ENCODE data around the gene HES3.

Gene HES3

DNA sequence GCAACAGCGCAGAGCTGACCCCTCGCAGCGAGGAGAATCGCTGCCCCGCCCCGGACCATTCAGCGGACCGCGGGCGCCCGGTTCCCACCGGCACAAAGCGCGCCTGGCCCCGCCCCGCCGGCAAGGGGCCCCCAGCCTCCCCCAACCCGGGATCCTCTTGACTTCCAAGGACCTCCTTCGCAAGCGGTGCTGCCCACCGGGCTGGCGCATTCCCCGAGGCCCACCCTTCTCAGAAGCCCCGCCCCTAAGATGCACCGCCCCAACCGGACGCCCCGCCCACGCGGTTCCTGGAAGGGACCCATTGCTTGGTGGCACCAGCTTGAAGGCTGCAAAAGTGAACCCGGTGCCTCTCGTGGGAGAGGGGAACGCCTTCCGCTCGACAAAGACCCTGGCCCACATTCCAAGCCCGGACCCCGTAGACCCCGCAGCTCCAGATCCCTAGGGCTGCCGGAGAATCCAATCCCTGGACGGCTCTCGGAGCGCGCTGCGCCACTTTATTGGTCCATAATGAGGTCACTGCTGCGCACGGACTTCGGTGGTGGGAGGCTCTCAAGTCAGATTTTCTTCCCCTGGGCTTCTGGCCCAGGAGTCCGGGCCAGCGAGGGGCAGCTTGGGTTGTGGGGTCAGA, 2.0 kb downstream of the HES3 start:
- H3K4me1 ChIP-seq (ENCODE audit: control insufficient read depth, low read length), result peaks cover 12% of the 10 kb centered on the region; the same call in 1 of the 2 replicates
- no peak overlapping the region; the same call in 1 of the 2 replicates for H3K4me2 ChIP-seq (ENCODE audit: low read length)
- TF ChIP-seq, protein P1, sequence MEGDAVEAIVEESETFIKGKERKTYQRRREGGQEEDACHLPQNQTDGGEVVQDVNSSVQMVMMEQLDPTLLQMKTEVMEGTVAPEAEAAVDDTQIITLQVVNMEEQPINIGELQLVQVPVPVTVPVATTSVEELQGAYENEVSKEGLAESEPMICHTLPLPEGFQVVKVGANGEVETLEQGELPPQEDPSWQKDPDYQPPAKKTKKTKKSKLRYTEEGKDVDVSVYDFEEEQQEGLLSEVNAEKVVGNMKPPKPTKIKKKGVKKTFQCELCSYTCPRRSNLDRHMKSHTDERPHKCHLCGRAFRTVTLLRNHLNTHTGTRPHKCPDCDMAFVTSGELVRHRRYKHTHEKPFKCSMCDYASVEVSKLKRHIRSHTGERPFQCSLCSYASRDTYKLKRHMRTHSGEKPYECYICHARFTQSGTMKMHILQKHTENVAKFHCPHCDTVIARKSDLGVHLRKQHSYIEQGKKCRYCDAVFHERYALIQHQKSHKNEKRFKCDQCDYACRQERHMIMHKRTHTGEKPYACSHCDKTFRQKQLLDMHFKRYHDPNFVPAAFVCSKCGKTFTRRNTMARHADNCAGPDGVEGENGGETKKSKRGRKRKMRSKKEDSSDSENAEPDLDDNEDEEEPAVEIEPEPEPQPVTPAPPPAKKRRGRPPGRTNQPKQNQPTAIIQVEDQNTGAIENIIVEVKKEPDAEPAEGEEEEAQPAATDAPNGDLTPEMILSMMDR (IDR thresholded peaks at IDR 0.05; ENCODE audit: low read depth, low read length, poor library complexity, severe bottlenecking), result no peak
- no peak for TF ChIP-seq EZH2phosphoT487 (IDR thresholded peaks at IDR 0.05; ENCODE audit: borderline replicate concordance, low read length)

GRCh38 chr1:6246497-6247467, 2.8 kb downstream of the HES3 start:
- TF ChIP-seq EZH2phosphoT487 (IDR thresholded peaks at IDR 0.05; ENCODE audit: borderline replicate concordance, low read length), result no peak
- TF ChIP-seq, protein P1 (IDR thresholded peaks at IDR 0.05; ENCODE audit: low read depth, low read length, poor library complexity, severe bottlenecking), result peak; percentile 94
- H3K9me3 ChIP-seq (ENCODE audit: control insufficient read depth, insufficient read depth, low read length), result no peaks in the 10 kb centered on the region
- no peaks in the 10 kb centered on the region for H3K36me3 ChIP-seq (ENCODE audit: control insufficient read depth, low read length)
- peaks cover 12% of the 10 kb centered on the region; the same call in 1 of the 2 replicates for H3K4me1 ChIP-seq (ENCODE audit: control insufficient read depth, low read length)
- peaks cover 6% of the 10 kb centered on the region; the same call in 1 of the 2 replicates for H4K20me1 ChIP-seq (ENCODE audit: control insufficient read depth, insufficient read depth, low read depth, low read length)
- H3K27ac ChIP-seq (ENCODE audit: low read depth, low read length), result no peak overlapping the region
- H3K4me2 ChIP-seq (ENCODE audit: low read length), result no peak overlapping the region
- H3K27me3 ChIP-seq (ENCODE audit: control insufficient read depth, low read length), result peaks cover 42% of the 10 kb centered on the region
- no peaks in the 10 kb centered on the region for H3K79me2 ChIP-seq (ENCODE audit: control insufficient read depth, low read length)
- H3F3A ChIP-seq (ENCODE audit: control insufficient read depth, insufficient read depth), result peaks cover 3% of the 10 kb centered on the region; the same call in 1 of the 2 replicates
- H3K9me2 ChIP-seq (replicated peaks; ENCODE audit: control insufficient read depth, low read length), result no peaks in the 10 kb centered on the region
- no peak overlapping the region for H3K4me3 ChIP-seq (ENCODE audit: low read length)

More for the DNA sequence above, 2.0 kb downstream of the HES3 start:
- H3K36me3 ChIP-seq (ENCODE audit: control insufficient read depth, low read length), result no peaks in the 10 kb centered on the region
- peaks cover 6% of the 10 kb centered on the region; the same call in 1 of the 2 replicates for H4K20me1 ChIP-seq (ENCODE audit: control insufficient read depth, insufficient read depth, low read depth, low read length)
- H3K79me2 ChIP-seq (ENCODE audit: control insufficient read depth, low read length), result no peaks in the 10 kb centered on the region
- H3K27me3 ChIP-seq (ENCODE audit: control insufficient read depth, low read length), result peaks cover 50% of the 10 kb centered on the region
- H3K27ac ChIP-seq (ENCODE audit: low read depth, low read length), result no peak overlapping the region
- no peak overlapping the region for H3K4me3 ChIP-seq (ENCODE audit: low read length)
- H3K9me3 ChIP-seq (ENCODE audit: control insufficient read depth, insufficient read depth, low read length), result no peaks in the 10 kb centered on the region
- H3F3A ChIP-seq (ENCODE audit: control insufficient read depth, insufficient read depth), result peaks cover 3% of the 10 kb centered on the region; the same call in 1 of the 2 replicates
- H3K9me2 ChIP-seq (replicated peaks; ENCODE audit: control insufficient read depth, low read length), result no peaks in the 10 kb centered on the region

GRCh38 chr1:6247651-6248050, 3.7 kb downstream of the HES3 start:
- Histone ChIP-seq H3K4me3 (ENCODE audit: low read length) (no peak overlapping the region), H3F3A (ENCODE audit: control insufficient read depth, insufficient read depth) (peaks cover 3% of the 10 kb centered on the region; the same call in 1 of the 2 replicates), H3K36me3 (ENCODE audit: control insufficient read depth, low read length) (no peaks in the 10 kb centered on the region), H3K27ac (ENCODE audit: low read depth, low read length) (no peak overlapping the region), H3K27me3 (ENCODE audit: control insufficient read depth, low read length) (peaks cover 34% of the 10 kb centered on the region), H3K4me2 (ENCODE audit: low read length) (no peak overlapping the region), H3K9me3 (ENCODE audit: control insufficient read depth, insufficient read depth, low read length) (no peaks in the 10 kb centered on the region), H4K20me1 (ENCODE audit: control insufficient read depth, insufficient read depth, low read depth, low read length) (peaks cover 6% of the 10 kb centered on the region; the same call in 1 of the 2 replicates), H3K4me1 (ENCODE audit: control insufficient read depth, low read length) (peaks cover 12% of the 10 kb centered on the region; the same call in 1 of the 2 replicates), H3K9me2 (replicated peaks; ENCODE audit: control insufficient read depth, low read length) (no peaks in the 10 kb centered on the region), H3K79me2 (ENCODE audit: control insufficient read depth, low read length) (no peaks in the 10 kb centered on the region)
- no peak for TF ChIP-seq EZH2phosphoT487 (IDR thresholded peaks at IDR 0.05; ENCODE audit: borderline replicate concordance, low read length)
- TF ChIP-seq, protein P1 (IDR thresholded peaks at IDR 0.05; ENCODE audit: low read depth, low read length, poor library complexity, severe bottlenecking), result no peak

Data from DOHH2 (cell line).